ACC112 (cell line): ENCODE measurements around the gene LMF2.

Experiments used
- H2AFZ ChIP-seq: fragments of 200-600 bp; sonication (generic); one replicate; pipeline ENCODE4 v1.6.0; 2017; ENCODE audit warnings: antibody characterized with exemption, low read length; ENCODE audit not compliant: unreplicated experiment
- H3K27ac ChIP-seq: fragments of 200-600 bp; sonication (generic); 2 replicates; pipeline ENCODE4 v1.5.1; 2014; ENCODE audit warnings: low read depth, mild to moderate bottlenecking, antibody characterized with exemption, low read length, moderate library complexity
- H3K27me3 ChIP-seq: fragments of 200-600 bp; sonication (generic); 2 replicates; pipeline ENCODE4 v1.6.1; 2014; ENCODE audit warnings: mild to moderate bottlenecking, antibody characterized with exemption, low read length, moderate library complexity, mixed read lengths; ENCODE audit not compliant: insufficient read depth
- H3K36me3 ChIP-seq: fragments of 200-600 bp; sonication (generic); 2 replicates; pipeline ENCODE4 v1.6.1; 2016; ENCODE audit warnings: mild to moderate bottlenecking, antibody characterized with exemption, low read length, moderate library complexity, mixed read lengths; ENCODE audit not compliant: insufficient read depth
- H3K4me1 ChIP-seq: fragments of 200-600 bp; sonication (generic); one replicate; pipeline ENCODE4 v1.6.1; 2016; ENCODE audit warnings: low read length, mixed read lengths; ENCODE audit not compliant: insufficient read depth, unreplicated experiment, control insufficient read depth
- H3K4me3 ChIP-seq: fragments of 200-600 bp; sonication (generic); 2 replicates; pipeline ENCODE4 v1.5.1; 2014; ENCODE audit warnings: mild to moderate bottlenecking, low read depth, low read length
- H3K79me2 ChIP-seq: fragments of 200-600 bp; sonication (generic); one replicate; pipeline ENCODE4 v1.6.0; 2016; ENCODE audit warnings: low read length; ENCODE audit not compliant: control insufficient read depth, unreplicated experiment, insufficient read depth

The LMF2 gene

GRCh38 chr22:50507421-50507990 lies at the start of gene LMF2:
LMF2 (minus strand) TSS chr22:50507702; CDS start chr22:50507675, 27 bp downstream.
- H3K27me3 ChIP-seq, result no peaks in the 10 kb centered on the region
- H3K4me3 ChIP-seq, result peak within 1 kb of the TSS; percentile 97
- peak within 1 kb of the TSS; percentile 68 for H2AFZ ChIP-seq
- peak within 1 kb of the TSS; percentile 84 for H3K27ac ChIP-seq
- peaks cover 35% of the 10 kb centered on the region for H3K79me2 ChIP-seq
- H3K4me1 ChIP-seq, result peaks cover 9% of the 10 kb centered on the region
- H3K36me3 ChIP-seq, result no peaks in the 10 kb centered on the region

GRCh38 chr22:50556703-50557102 lies 49.2 kb upstream of the LMF2 start:
- H3K4me1 ChIP-seq, result no peaks in the 10 kb centered on the region
- no peak overlapping the region for H3K27ac ChIP-seq
- H3K36me3 ChIP-seq, result no peaks in the 10 kb centered on the region
- H3K4me3 ChIP-seq, result no peak overlapping the region
- no peaks in the 10 kb centered on the region for H3K27me3 ChIP-seq
- no peak overlapping the region for H2AFZ ChIP-seq
- no peaks in the 10 kb centered on the region for H3K79me2 ChIP-seq

GRCh38 chr22:50553310-50553709 lies 45.8 kb upstream of the LMF2 start:
- Histone ChIP-seq H2AFZ (no peak overlapping the region), H3K27me3 (no peaks in the 10 kb centered on the region), H3K79me2 (no peaks in the 10 kb centered on the region), H3K4me3 (no peak overlapping the region), H3K36me3 (no peaks in the 10 kb centered on the region), H3K27ac (no peak overlapping the region), H3K4me1 (no peaks in the 10 kb centered on the region)

GRCh38 chr22:50551160-50551752 lies 43.8 kb upstream of the LMF2 start:
- Histone ChIP-seq H3K27ac (no peak overlapping the region), H3K27me3 (no peaks in the 10 kb centered on the region), H2AFZ (no peak overlapping the region), H3K4me1 (no peaks in the 10 kb centered on the region), H3K36me3 (no peaks in the 10 kb centered on the region), H3K79me2 (no peaks in the 10 kb centered on the region), H3K4me3 (no peak overlapping the region)

- no peaks in the 10 kb centered on the region for H3K79me2 ChIP-seq
- H3K4me3 ChIP-seq, result no peak overlapping the region
- H3K27ac ChIP-seq, result no peak overlapping the region
- H3K36me3 ChIP-seq, result no peaks in the 10 kb centered on the region
- no peaks in the 10 kb centered on the region for H3K27me3 ChIP-seq
- H3K4me1 ChIP-seq, result peaks cover 4% of the 10 kb centered on the region
- no peak overlapping the region for H2AFZ ChIP-seq
Observed at GRCh38 chr22:50550395-50550794, 42.9 kb upstream of the LMF2 start.

GRCh38 chr22:50548921-50549790 lies 41.7 kb upstream of the LMF2 start:
- no peak overlapping the region for H3K4me3 ChIP-seq
- no peaks in the 10 kb centered on the region for H3K27me3 ChIP-seq
- peaks cover 12% of the 10 kb centered on the region for H3K4me1 ChIP-seq
- H2AFZ ChIP-seq, result no peak overlapping the region
- no peak overlapping the region for H3K27ac ChIP-seq
- H3K36me3 ChIP-seq, result no peaks in the 10 kb centered on the region
- no peaks in the 10 kb centered on the region for H3K79me2 ChIP-seq

- H3K4me3 ChIP-seq, result no peak overlapping the region
- H3K4me1 ChIP-seq, result peaks cover 12% of the 10 kb centered on the region
- H3K36me3 ChIP-seq, result no peaks in the 10 kb centered on the region
- H3K27me3 ChIP-seq, result no peaks in the 10 kb centered on the region
- no peak overlapping the region for H2AFZ ChIP-seq
- no peak overlapping the region for H3K27ac ChIP-seq
- H3K79me2 ChIP-seq, result no peaks in the 10 kb centered on the region
Observed at GRCh38 chr22:50548040-50548920, 40.8 kb upstream of the LMF2 start.

- Histone ChIP-seq H2AFZ (no peak overlapping the region), H3K4me3 (no peak overlapping the region), H3K4me1 (peaks cover 14% of the 10 kb centered on the region), H3K79me2 (no peaks in the 10 kb centered on the region), H3K27ac (no peak overlapping the region), H3K36me3 (no peaks in the 10 kb centered on the region), H3K27me3 (no peaks in the 10 kb centered on the region)
Observed at GRCh38 chr22:50547263-50547985, 39.9 kb upstream of the LMF2 start.

GRCh38 chr22:50546326-50547262 lies 39.1 kb upstream of the LMF2 start:
- no peak overlapping the region for H3K4me3 ChIP-seq
- H3K79me2 ChIP-seq, result no peaks in the 10 kb centered on the region
- H3K27ac ChIP-seq, result no peak overlapping the region
- H3K27me3 ChIP-seq, result no peaks in the 10 kb centered on the region
- no peak overlapping the region for H2AFZ ChIP-seq
- H3K4me1 ChIP-seq, result peaks cover 21% of the 10 kb centered on the region
- H3K36me3 ChIP-seq, result no peaks in the 10 kb centered on the region
